Fibroblast of villous mesenchyme (primary cell): ENCODE measurements around the gene RIPK3. TPM values are rescaled to one million over a fixed set of nuclear protein-coding genes. Genes with fewer than 3 reads are reported as not detected.

Source experiments
- DNase-seq: peaks from one replicate; pipeline ENCODE4 v3.0.0-alpha.2; 2010; ENCODE audit warnings: low read depth
- H3K4me3 ChIP-seq: 2 replicates; pipeline ENCODE4 v1.5.1; 2011; ENCODE audit warnings: low read depth, mild to moderate bottlenecking, low read length
- total RNA-seq: library from RNA; depleted of rRNA; stranded (reverse); fragments of >200 nt; gene quantifications from 2 replicates; pipeline ENCODE4 v1.2.3, GENCODE V29; 2012
- TF ChIP-seq, protein P1 (sequence below): IDR thresholded peaks from 2 replicates; pipeline ENCODE4 v1.5.1; 2012; ENCODE audit warnings: low read depth, mild to moderate bottlenecking, low read length; ENCODE audit not compliant: insufficient read depth

Gene RIPK3
- total RNA-seq, 1 donor, result 3.9 TPM

DNA sequence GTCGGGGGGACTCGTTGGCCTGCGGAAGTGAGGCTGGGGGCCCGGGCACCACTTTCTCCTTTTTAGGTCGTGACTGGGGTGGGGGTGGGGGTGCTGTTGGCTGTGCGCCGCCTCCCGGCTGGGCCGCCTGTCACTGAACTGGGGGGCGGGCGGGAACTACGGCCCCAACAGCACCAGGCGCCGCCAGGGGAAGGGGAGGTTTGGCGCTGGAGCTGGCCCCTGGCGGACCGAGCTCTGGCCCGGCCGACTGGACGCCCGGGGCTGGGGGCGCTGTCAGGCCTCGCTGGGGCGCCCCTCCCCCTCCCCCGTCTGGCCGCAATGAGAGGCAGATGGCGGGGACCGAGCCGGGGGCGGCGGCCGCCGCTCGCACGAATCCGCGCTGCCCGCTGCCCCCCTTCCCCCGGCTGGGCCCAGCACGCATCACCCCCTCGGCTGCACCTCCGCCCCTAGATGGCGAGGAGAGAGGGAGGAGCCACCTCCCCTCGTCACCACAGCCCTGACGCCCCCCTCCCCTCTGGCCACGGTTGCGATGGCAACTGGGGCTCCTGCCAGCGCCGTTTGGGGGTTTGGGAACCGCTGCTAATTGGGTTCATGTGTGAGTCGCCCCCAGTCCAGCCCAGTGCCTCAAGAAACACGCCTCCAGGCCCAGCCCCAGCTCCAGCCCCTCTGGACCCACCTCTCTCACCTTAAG lies 28.9 kb upstream of the RIPK3 start:
- TF ChIP-seq, protein P1, sequence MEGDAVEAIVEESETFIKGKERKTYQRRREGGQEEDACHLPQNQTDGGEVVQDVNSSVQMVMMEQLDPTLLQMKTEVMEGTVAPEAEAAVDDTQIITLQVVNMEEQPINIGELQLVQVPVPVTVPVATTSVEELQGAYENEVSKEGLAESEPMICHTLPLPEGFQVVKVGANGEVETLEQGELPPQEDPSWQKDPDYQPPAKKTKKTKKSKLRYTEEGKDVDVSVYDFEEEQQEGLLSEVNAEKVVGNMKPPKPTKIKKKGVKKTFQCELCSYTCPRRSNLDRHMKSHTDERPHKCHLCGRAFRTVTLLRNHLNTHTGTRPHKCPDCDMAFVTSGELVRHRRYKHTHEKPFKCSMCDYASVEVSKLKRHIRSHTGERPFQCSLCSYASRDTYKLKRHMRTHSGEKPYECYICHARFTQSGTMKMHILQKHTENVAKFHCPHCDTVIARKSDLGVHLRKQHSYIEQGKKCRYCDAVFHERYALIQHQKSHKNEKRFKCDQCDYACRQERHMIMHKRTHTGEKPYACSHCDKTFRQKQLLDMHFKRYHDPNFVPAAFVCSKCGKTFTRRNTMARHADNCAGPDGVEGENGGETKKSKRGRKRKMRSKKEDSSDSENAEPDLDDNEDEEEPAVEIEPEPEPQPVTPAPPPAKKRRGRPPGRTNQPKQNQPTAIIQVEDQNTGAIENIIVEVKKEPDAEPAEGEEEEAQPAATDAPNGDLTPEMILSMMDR, result no peak
- peak; percentile 72 for DNase-seq
- peak overlapping the region; percentile 96 for H3K4me3 ChIP-seq

DNA sequence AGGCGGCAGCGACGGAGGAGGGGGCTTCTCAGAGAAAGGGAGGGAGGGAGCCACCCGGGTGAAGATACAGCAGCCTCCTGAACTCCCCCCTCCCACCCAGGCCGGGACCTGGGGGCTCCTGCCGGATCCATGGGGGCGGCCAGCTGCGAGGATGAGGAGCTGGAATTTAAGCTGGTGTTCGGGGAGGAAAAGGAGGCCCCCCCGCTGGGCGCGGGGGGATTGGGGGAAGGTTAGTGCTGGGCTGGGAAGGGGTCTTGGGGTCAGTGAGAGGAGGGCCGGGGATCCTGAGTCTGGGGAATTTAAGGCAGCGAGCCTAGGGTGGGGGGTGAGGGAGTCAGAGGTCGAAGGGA lies 28.4 kb upstream of the RIPK3 start:
- H3K4me3 ChIP-seq, result peak overlapping the region; percentile 96
- TF ChIP-seq, protein P1, result no peak
- DNase-seq, result no peak

DNA sequence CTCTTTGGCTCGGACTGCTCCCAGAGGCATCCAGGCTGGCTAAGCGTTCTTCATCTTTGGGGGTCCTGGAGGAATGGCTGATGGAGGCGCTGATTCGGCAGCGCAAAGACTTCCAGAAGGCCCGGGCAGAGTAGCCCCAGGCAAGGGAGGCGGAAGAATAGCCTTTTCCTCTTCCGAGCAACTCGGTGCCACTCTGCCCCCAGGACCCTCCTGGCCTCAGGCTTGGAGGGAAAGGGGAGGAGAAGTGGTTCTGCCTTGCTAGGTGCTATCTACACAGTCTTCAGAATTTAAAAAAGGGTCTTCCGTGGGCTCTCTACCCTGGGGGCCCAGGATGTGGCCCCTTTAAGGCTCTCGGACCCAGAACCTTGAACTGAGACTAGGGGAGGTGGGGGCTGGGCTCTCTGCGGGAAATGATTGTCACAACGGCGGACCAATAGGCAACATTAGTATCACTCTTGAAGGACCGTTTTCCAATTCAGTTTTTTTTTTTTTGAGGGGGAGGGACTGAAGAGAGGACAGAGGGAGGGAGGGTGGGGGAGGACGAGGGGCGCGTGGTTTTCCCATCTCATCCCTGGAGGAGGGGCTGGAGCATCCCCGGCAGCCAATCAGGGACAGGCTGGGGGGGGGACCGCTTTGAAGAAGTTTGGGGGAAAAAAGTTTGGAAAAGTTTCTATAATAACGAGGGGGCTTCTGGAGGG lies 27.9 kb upstream of the RIPK3 start, which contains the start of gene NFATC4:
Gene NFATC4, plus strand, starts transcription at position 671 of the 698 bp plus-strand sequence. CDS start 157 bp downstream, outside the sequence.
- TF ChIP-seq, protein P1, result no peak
- peak; percentile 97 for DNase-seq

DNA sequence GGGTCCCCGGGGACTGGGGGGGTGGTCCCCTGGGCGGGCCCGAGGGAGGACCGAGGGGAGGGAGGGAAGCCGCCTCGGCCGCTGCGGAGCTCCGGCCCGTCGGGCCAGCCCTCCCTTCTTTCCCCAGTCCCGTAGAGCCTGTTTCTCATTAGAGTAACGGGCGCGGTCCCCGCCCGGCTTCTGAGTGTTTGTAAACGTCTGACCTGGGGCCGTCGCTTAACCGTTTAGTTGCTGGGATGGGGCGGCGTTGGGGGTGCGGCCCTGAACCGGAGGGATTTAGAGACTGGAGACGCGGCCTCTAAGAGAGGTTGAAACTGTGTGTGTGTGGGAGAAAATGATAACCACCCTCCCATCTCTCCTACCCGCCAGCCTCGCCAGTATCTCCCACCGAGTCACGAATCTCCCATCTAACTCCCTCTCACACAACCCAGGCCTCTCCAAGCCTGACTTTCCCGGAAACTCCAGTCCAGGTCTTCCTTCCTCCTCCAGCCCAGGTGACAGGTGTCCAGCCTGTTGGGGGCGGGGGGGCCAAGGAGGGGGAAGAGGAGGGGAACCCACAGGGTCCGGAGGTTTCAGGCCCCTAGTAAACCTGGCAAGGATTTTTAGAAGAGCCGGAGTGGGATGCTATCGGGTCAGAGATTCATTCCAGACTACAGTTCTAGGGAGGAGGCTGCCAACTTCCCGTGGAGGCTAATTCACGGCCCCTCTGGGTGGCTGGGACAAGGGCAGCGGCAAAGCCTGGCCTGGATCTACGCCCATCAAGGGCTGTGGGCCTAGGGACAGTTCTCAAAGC lies 27.1 kb upstream of the RIPK3 start:
- DNase-seq, result peak; percentile 96
- H3K4me3 ChIP-seq, result peak overlapping the region; percentile 96
- TF ChIP-seq, protein P1, result no peak

More for the DNA sequence above, 27.9 kb upstream of the RIPK3 start, which contains the start of gene NFATC4:
- H3K4me3 ChIP-seq, result peak within 1 kb of the TSS; percentile 96

DNA sequence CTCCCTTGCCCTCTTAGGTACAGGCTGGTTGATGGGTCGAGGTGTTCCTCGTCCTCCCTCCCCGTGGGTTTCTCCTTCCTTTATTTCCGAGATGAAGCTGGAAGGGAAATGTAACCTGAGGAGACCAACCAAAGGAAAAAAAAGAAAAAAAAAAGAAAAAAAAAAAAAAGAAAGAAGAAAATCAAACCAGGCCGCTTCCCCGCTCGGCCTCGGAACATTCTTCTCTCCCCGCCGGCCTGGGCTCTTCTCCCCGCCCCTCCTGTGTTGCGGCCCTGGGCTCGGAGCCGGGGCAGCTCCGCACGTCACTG lies 26.6 kb upstream of the RIPK3 start:
- peak overlapping the region; percentile 96 for H3K4me3 ChIP-seq
- TF ChIP-seq, protein P1, result no peak
- no peak for DNase-seq

DNA sequence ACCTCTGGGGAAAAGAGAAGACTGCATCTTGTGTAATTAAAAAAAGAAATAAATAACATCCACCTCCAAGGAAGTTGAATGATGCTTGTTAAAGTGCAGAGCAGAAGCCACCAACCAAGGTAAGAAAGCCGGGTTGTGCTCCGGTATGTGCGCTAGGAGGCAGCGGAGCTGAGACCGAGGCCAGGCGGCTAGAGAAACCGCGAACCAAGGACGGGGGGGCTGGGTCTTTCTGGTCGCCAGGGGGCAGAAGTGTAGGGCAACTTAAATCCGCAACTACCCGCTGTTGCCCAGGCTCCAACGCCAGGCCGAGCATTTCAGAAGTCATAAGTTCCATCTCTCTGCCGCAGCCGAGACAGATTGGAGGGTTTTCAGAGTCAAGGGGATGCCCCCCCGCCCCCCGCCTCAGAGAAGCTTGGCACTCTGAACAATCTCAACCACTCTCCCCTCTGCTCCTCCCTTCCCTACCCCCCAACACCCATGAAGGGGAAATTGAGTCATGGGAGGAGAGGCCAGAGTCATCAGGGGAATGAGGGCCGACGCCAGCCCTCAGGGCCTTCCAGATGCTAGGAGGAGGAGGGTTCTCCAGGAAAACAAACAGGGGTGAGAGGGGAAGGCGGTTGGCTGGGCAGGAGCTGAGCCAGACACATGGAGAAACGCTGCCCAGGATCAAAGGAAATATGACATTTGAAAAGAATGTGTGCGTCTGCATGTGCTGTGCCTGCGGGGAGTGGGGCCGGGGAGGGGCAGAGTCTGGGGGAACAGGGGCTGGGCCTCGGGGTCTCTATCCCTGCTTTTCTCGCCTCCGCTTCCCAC lies 26.0 kb upstream of the RIPK3 start:
- H3K4me3 ChIP-seq, result peak overlapping the region; percentile 96
- TF ChIP-seq, protein P1, result peak; percentile 91

More for the DNA sequence above, 26.0 kb upstream of the RIPK3 start:
- DNase-seq, result peak; percentile 93
